GM12878 (cell line): ENCODE results near the gene DGAT2. TPM values are rescaled to one million over a fixed set of nuclear protein-coding genes. Genes with fewer than 3 reads are reported as not detected.

Experiments
- CEBPB ChIP-seq, 2 experiments: fragments of 150-350 bp in 1 of 2; IDR thresholded peaks; 2 replicates each; pipeline ENCODE4 v1.6.1; 2012 to 2014; ENCODE audit warnings: low read depth in 2 of 2, low read length in 2 of 2, borderline replicate concordance in 1 of 2, inconsistent platforms in 1 of 2
- CREB1 ChIP-seq: IDR thresholded peaks from 2 replicates; pipeline ENCODE4 v1.6.1; 2012; ENCODE audit warnings: low read depth, mild to moderate bottlenecking, inconsistent platforms
- HDGF ChIP-seq: fragments of 450-650 bp; IDR thresholded peaks from 2 replicates; pipeline ENCODE4 v1.6.1; 2016; ENCODE audit warnings: antibody characterized with exemption
- IKZF1 ChIP-seq: fragments of 450-650 bp; conservative IDR thresholded peaks from 2 replicates; pipeline ENCODE4 v1.6.1; 2017; ENCODE audit warnings: antibody characterized with exemption, mild to moderate bottlenecking
- IRF4 ChIP-seq: IDR thresholded peaks from 2 replicates; pipeline ENCODE4 v1.6.1; 2011; ENCODE audit warnings: low read depth, low read length
- POLR2A ChIP-seq: IDR thresholded peaks from 2 replicates; pipeline ENCODE4 v1.6.1; 2011; ENCODE audit warnings: low read depth, mild to moderate bottlenecking, low read length
- SMC3 ChIP-seq: IDR thresholded peaks from 2 replicates; pipeline ENCODE4 v1.6.1; 2011; ENCODE audit warnings: low read length, improper control_type of control experiment, borderline replicate concordance
- TAF1 ChIP-seq: IDR thresholded peaks from 2 replicates; pipeline ENCODE4 v1.6.1; 2011; ENCODE audit warnings: mild to moderate bottlenecking, low read depth, low read length, borderline replicate concordance
- WRNIP1 ChIP-seq: IDR thresholded peaks from 2 replicates; pipeline ENCODE4 v1.6.1; 2011; ENCODE audit warnings: low read depth, low read length, improper control_type of control experiment, borderline replicate concordance
- ZNF384 ChIP-seq: IDR thresholded peaks from 2 replicates; pipeline ENCODE4 v1.6.1; 2012; ENCODE audit warnings: low read depth, mild to moderate bottlenecking, low read length, improper control_type of control experiment, borderline replicate concordance
- polyA plus RNA-seq, 11 experiments: library from polyadenylated mRNA; depleted of rRNA in 4 of 11; unstranded in 6 of 11; stranded (reverse) in 5 of 11; fragments of >200 nt; fragmentation: Nextera tagmentation in 4 of 11; fragmentation: Illumina TruSeq in 1 of 11; extraction: Ambion mirVana in 4 of 11; extraction: Trizol in 1 of 11; gene quantifications; 1 replicate in 1 of 11; 2 replicates in 10 of 11; pipeline versions ENCODE4 v1.2.1 to v1.2.3, GENCODE V29; 2011 to 2016; ENCODE audit warnings: inconsistent platforms in 2 of 11, missing spikeins in 2 of 11, low read depth in 1 of 11
- total RNA-seq, 4 experiments: library from RNA; depleted of rRNA in 3 of 4; stranded (reverse); fragments of >200 nt in 3 of 4; fragmentation: Illumina TruSeq in 1 of 4; extraction: Trizol in 1 of 4; gene quantifications; 2 replicates each; pipeline versions ENCODE4 v1.2.1 to v1.2.3, GENCODE V29; 2013 to 2021
- TF ChIP-seq, protein P1 (sequence below): fragments of 450-650 bp; IDR thresholded peaks from 2 replicates; pipeline ENCODE4 v1.6.1; 2017; ENCODE audit warnings: mild to moderate bottlenecking
- TF ChIP-seq, protein P2 (sequence below): fragments of 450-650 bp; IDR thresholded peaks from 2 replicates; pipeline ENCODE4 v1.6.1; 2016; ENCODE audit warnings: mild to moderate bottlenecking, moderate library complexity, borderline replicate concordance

Gene DGAT2
- total and polyA plus RNA-seq, 10 of the 15 experiments (the other 5 are each of a cell fraction or from before 2014, with no cell fraction given), result 5.1 to 25.9 (median 17.6) TPM

DNA sequence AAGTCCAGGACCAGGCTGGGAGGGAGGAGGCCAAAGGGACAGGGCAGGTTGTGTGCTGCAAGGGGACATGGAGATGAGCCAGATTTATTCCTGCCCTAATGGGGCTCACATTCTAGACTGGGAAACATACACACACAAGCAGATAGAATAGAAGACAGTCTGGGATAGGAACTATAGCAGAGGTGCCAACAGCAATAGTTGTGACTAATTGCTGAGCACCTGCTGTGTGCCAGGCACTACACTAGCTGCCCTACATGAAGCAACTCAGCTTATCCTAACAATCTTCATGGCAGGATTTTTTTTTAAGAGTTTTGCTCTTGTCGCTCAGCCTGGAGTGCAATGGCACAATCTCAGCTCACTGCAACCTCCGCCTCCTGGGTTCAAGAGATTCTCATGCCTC lies 39.6 kb upstream of the DGAT2 start (continued):
- TF ChIP-seq IKZF1 (no peak), ZNF384 (no peak), HDGF (no peak), POLR2A (no peak), TAF1 (no peak), CREB1 (no peak), SMC3 (no peak), WRNIP1 (no peak), IRF4 (no peak), CEBPB (IDR thresholded peaks at IDR 0.05; ENCODE audit: borderline replicate concordance in 1 of 2, low read depth in 2 of 2, low read length in 2 of 2) (no peak)
- TF ChIP-seq, protein P1, sequence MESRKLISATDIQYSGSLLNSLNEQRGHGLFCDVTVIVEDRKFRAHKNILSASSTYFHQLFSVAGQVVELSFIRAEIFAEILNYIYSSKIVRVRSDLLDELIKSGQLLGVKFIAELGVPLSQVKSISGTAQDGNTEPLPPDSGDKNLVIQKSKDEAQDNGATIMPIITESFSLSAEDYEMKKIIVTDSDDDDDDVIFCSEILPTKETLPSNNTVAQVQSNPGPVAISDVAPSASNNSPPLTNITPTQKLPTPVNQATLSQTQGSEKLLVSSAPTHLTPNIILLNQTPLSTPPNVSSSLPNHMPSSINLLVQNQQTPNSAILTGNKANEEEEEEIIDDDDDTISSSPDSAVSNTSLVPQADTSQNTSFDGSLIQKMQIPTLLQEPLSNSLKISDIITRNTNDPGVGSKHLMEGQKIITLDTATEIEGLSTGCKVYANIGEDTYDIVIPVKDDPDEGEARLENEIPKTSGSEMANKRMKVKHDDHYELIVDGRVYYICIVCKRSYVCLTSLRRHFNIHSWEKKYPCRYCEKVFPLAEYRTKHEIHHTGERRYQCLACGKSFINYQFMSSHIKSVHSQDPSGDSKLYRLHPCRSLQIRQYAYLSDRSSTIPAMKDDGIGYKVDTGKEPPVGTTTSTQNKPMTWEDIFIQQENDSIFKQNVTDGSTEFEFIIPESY, result no peak
- TF ChIP-seq, protein P2, sequence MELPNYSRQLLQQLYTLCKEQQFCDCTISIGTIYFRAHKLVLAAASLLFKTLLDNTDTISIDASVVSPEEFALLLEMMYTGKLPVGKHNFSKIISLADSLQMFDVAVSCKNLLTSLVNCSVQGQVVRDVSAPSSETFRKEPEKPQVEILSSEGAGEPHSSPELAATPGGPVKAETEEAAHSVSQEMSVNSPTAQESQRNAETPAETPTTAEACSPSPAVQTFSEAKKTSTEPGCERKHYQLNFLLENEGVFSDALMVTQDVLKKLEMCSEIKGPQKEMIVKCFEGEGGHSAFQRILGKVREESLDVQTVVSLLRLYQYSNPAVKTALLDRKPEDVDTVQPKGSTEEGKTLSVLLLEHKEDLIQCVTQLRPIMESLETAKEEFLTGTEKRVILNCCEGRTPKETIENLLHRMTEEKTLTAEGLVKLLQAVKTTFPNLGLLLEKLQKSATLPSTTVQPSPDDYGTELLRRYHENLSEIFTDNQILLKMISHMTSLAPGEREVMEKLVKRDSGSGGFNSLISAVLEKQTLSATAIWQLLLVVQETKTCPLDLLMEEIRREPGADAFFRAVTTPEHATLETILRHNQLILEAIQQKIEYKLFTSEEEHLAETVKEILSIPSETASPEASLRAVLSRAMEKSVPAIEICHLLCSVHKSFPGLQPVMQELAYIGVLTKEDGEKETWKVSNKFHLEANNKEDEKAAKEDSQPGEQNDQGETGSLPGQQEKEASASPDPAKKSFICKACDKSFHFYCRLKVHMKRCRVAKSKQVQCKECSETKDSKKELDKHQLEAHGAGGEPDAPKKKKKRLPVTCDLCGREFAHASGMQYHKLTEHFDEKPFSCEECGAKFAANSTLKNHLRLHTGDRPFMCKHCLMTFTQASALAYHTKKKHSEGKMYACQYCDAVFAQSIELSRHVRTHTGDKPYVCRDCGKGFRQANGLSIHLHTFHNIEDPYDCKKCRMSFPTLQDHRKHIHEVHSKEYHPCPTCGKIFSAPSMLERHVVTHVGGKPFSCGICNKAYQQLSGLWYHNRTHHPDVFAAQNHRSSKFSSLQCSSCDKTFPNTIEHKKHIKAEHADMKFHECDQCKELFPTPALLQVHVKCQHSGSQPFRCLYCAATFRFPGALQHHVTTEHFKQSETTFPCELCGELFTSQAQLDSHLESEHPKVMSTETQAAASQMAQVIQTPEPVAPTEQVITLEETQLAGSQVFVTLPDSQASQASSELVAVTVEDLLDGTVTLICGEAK, result no peak
- TF ChIP-seq, all 136 proteins: peak for 0
